A673 (cell line): Measurements from ENCODE around the gene NTNG1. TPM values are rescaled to one million over a fixed set of nuclear protein-coding genes. Genes with fewer than 3 reads are reported as not detected.

ENCODE experiments used
- BruUV-seq: library from RNA; stranded (reverse); fragments of 400-500 nt; replicated peaks from 2 replicates; lab custom pipeline; 2021; lab: Mats Ljungman, UMichigan
- CTCF ChIA-PET: fragments of 300-600 bp; sonication (Branson Sonifier 250); formaldehyde crosslinking; loops from one replicate; lab custom pipeline; 2022; ENCODE audit warnings: antibody characterized with exemption; lab: Charles Lee
- POLR2A ChIA-PET: fragments of 300-600 bp; sonication (Branson Sonifier 250); formaldehyde crosslinking; loops from one replicate; lab custom pipeline; 2022; ENCODE audit warnings: antibody characterized with exemption; ENCODE audit not compliant: low non-redundant PET; lab: Charles Lee
- DNase-seq: peaks from one replicate; pipeline ENCODE4 v3.0.0-alpha.2; 2015; ENCODE audit warnings: low spot score
- H3K27ac ChIP-seq: fragments of 200-600 bp; sonication (generic); 2 replicates; pipeline ENCODE4 v1.5.1; 2016; ENCODE audit warnings: mixed run types, low read depth, mild to moderate bottlenecking, mixed read lengths, antibody characterized with exemption, low read length; ENCODE audit not compliant: poor library complexity, severe bottlenecking
- H3K27me3 ChIP-seq: fragments of 200-600 bp; sonication (generic); replicated peaks from 2 replicates; pipeline ENCODE4 v1.6.1; 2017; ENCODE audit warnings: mixed run types, low read depth, mild to moderate bottlenecking, mixed read lengths, antibody characterized with exemption, low read length; ENCODE audit not compliant: insufficient read depth, poor library complexity
- H3K36me3 ChIP-seq: fragments of 200-600 bp; sonication (generic); 2 replicates; pipeline ENCODE4 v1.6.1; 2016; ENCODE audit warnings: mixed run types, mild to moderate bottlenecking, mixed read lengths, antibody characterized with exemption, low read length; ENCODE audit not compliant: insufficient read depth, poor library complexity, severe bottlenecking
- H3K4me1 ChIP-seq: fragments of 200-600 bp; sonication (generic); 2 replicates; pipeline ENCODE4 v1.6.1; 2017; ENCODE audit warnings: mixed run types, mild to moderate bottlenecking, mixed read lengths, antibody characterized with exemption, low read length; ENCODE audit not compliant: insufficient read depth, poor library complexity, severe bottlenecking
- H3K4me3 ChIP-seq: fragments of 200-600 bp; sonication (generic); 2 replicates; pipeline ENCODE4 v1.5.1; 2016; ENCODE audit warnings: low read depth, mixed run types, mild to moderate bottlenecking, mixed read lengths, low read length; ENCODE audit not compliant: poor library complexity, severe bottlenecking
- H3K9me3 ChIP-seq: fragments of 200-600 bp; sonication (generic); 2 replicates; pipeline ENCODE4 v1.6.1; 2016; ENCODE audit warnings: mixed run types, low read depth, mild to moderate bottlenecking, mixed read lengths, antibody characterized with exemption, low read length; ENCODE audit not compliant: poor library complexity, severe bottlenecking
- EZH2 ChIP-seq: fragments of 200-600 bp; sonication (generic); IDR thresholded peaks from 2 replicates; pipeline ENCODE4 v1.6.1; 2017; ENCODE audit warnings: borderline replicate concordance, low read depth, mild to moderate bottlenecking, mixed read lengths, antibody characterized with exemption, low read length; ENCODE audit not compliant: poor library complexity, severe bottlenecking
- intact Hi-C: fragments of 100-400 bp; cut with micrococcal nuclease; formaldehyde crosslinking; loops from one replicate; pipeline ENCODE4 v1.10.0; 2022; ENCODE audit not compliant: unreplicated experiment
- total RNA-seq: library from RNA; stranded (reverse); gene quantifications from 2 replicates; pipeline ENCODE4 v1.2.3, GENCODE V29; 2021
- TF ChIP-seq, protein P1 (sequence below): fragments of 300-800, 200-600 bp; sonication (generic); conservative IDR thresholded peaks from 2 replicates; pipeline ENCODE4 v1.5.1; 2017; ENCODE audit warnings: low read depth, mild to moderate bottlenecking, antibody characterized with exemption, low read length, moderate library complexity, mixed read lengths

Gene NTNG1
- total RNA-seq, 1 experiment from 2014 or later: 91.5 TPM

DNA sequence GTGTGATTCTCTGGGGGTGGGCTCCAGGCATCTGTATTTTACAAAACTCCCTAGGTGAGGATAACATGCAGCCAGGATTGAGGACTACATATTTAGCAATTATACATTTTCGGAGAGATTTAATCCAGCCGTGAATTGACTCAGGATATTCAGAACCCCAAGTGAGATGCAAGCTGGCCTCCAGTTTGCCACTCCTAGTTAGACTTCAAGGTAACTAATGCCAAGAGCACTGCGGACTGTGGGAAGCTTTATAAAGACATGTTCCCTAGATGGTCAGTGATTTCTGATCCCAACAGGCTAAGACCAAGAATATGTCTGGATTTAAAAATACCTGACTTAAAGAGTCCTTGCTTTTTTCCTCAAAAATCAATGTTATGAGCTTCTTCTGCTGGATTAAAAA, 308.5 kb downstream of the NTNG1 start:
- CTCF ChIA-PET: no interaction called here
- POLR2A ChIA-PET: no interaction called here
- intact Hi-C loops: no loop called here
- no peak overlapping the region for H3K4me3 ChIP-seq
- H3K27ac ChIP-seq: no peak overlapping the region
- H3K36me3 ChIP-seq: no peaks in the 10 kb centered on the region
- no peaks in the 10 kb centered on the region for H3K9me3 ChIP-seq
- peaks cover 15% of the 10 kb centered on the region for H3K4me1 ChIP-seq
- DNase-seq: no peak
- no TSS peak for BruUV-seq
- TF ChIP-seq, protein P1, sequence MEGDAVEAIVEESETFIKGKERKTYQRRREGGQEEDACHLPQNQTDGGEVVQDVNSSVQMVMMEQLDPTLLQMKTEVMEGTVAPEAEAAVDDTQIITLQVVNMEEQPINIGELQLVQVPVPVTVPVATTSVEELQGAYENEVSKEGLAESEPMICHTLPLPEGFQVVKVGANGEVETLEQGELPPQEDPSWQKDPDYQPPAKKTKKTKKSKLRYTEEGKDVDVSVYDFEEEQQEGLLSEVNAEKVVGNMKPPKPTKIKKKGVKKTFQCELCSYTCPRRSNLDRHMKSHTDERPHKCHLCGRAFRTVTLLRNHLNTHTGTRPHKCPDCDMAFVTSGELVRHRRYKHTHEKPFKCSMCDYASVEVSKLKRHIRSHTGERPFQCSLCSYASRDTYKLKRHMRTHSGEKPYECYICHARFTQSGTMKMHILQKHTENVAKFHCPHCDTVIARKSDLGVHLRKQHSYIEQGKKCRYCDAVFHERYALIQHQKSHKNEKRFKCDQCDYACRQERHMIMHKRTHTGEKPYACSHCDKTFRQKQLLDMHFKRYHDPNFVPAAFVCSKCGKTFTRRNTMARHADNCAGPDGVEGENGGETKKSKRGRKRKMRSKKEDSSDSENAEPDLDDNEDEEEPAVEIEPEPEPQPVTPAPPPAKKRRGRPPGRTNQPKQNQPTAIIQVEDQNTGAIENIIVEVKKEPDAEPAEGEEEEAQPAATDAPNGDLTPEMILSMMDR: no peak
- TF ChIP-seq EZH2: no peak
- no peaks in the 10 kb centered on the region for H3K27me3 ChIP-seq

DNA sequence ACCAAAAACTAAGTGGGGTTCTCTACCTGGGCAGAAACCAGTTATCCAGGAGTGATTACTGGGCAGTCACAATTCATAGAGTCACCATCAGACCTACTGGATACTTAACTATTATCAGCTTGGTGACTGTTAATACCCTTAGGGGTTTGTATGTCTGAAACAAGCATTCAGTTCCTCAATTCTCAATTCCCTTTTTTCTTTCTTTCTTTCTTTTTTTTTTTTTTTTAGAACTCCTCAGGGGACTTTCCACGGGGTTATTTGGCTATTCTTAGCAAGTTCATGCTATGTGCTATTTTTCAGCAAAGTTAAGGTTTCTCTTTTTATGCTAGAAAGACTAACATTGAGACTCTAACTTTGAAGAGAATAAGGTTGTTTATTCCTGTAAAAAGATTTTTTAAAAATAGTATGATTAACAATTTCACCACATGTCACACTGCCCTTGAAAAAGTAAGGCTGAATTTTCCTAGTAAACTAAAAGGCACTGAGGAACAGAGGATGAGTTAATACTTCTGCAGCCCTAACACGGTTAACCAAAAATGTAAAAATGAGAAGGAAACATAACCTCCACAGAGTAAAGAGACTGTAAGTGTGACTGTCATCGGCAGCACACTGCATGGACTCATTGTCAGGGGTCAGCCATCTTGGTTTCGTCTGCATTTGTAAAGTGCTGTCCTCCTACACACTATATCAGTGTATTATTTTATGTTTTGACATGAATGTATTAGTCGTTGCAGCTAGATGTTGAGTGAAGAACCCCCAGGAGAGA, 310.2 kb downstream of the NTNG1 start:
- POLR2A ChIA-PET: no interaction called here
- DNase-seq: no peak
- Histone ChIP-seq H3K27ac (no peak overlapping the region), H3K9me3 (no peaks in the 10 kb centered on the region), H3K36me3 (no peaks in the 10 kb centered on the region), H3K4me3 (no peak overlapping the region), H3K4me1 (peaks cover 10% of the 10 kb centered on the region), H3K27me3 (no peaks in the 10 kb centered on the region)
- CTCF ChIA-PET: no interaction called here
- TF ChIP-seq, protein P1: no peak
- TF ChIP-seq EZH2: no peak
- no TSS peak for BruUV-seq
- intact Hi-C loops: no loop called here

DNA sequence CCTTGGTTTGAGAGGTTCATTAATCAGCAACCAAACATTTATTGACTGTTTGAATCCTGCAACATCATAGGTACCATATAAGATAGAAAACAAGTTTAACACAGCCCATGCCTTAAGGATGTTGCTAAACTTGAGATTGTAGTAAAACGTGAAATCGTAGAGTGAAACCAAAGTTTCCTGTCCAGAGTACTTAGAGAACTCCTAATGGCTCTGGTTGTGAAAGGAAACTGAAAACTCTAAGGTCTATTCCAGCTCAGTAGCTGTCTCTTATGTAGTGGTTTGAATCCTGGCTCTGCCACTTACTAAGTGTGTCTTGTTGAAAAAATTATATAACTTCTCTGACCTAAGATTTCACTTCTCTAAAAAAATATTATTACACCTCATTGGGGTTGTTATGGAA, 310.9 kb downstream of the NTNG1 start:
- Histone ChIP-seq H3K4me3 (no peak overlapping the region), H3K9me3 (no peaks in the 10 kb centered on the region), H3K27ac (no peak overlapping the region), H3K27me3 (no peaks in the 10 kb centered on the region), H3K36me3 (no peaks in the 10 kb centered on the region), H3K4me1 (peaks cover 5% of the 10 kb centered on the region)
- no TSS peak for BruUV-seq
- intact Hi-C loops: no loop called here
- DNase-seq: no peak
- ChIA-PET POLR2A (no interaction called here), CTCF (no interaction called here)
- TF ChIP-seq EZH2: no peak
- TF ChIP-seq, protein P1: no peak
